ENCODE results near the gene SAE1.

Gene SAE1

DNA sequence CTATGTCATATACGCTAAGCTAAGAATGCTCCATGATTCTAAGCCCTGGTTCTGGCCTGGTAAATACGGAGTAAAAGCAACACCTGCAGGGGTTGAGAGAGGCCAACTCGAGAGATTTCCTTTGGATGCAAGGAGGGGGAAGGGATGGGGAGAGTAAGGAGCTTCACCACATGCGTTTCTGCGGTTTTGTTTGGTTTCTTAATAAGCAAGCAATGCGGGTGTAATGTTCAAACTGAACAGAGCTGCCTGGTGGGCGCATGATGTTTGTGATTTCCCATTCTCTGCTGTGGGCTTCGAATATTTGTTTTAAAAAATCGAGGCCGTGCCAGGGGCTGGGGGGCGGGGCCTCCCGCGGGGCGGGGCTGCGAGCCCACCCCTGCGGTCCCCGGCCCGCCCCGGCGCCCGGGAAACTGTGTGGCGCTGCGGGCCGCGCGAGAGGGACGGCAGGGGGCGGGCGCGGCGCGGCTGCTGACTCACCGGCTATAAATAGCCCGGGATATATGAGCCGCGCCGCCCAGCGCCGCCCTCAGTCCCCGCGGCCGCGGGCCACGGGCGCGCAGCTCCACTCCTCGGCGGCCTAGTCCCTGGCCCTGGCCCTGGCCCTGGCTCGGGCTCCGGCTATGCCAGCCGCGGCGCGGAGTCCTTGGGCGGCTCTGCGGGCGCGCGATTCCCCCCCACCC is 95.3 kb downstream of the SAE1 start:
- DNase-seq (ENCODE audit: low read depth): peak; percentile 89
- TF ChIP-seq, protein P1, sequence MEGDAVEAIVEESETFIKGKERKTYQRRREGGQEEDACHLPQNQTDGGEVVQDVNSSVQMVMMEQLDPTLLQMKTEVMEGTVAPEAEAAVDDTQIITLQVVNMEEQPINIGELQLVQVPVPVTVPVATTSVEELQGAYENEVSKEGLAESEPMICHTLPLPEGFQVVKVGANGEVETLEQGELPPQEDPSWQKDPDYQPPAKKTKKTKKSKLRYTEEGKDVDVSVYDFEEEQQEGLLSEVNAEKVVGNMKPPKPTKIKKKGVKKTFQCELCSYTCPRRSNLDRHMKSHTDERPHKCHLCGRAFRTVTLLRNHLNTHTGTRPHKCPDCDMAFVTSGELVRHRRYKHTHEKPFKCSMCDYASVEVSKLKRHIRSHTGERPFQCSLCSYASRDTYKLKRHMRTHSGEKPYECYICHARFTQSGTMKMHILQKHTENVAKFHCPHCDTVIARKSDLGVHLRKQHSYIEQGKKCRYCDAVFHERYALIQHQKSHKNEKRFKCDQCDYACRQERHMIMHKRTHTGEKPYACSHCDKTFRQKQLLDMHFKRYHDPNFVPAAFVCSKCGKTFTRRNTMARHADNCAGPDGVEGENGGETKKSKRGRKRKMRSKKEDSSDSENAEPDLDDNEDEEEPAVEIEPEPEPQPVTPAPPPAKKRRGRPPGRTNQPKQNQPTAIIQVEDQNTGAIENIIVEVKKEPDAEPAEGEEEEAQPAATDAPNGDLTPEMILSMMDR (IDR thresholded peaks at IDR 0.05; ENCODE audit: low read length, missing control alignments): no peak
- peak overlapping the region; percentile 98 for H3K4me3 ChIP-seq (replicated peaks; ENCODE audit: low read depth, low read length)

DNA sequence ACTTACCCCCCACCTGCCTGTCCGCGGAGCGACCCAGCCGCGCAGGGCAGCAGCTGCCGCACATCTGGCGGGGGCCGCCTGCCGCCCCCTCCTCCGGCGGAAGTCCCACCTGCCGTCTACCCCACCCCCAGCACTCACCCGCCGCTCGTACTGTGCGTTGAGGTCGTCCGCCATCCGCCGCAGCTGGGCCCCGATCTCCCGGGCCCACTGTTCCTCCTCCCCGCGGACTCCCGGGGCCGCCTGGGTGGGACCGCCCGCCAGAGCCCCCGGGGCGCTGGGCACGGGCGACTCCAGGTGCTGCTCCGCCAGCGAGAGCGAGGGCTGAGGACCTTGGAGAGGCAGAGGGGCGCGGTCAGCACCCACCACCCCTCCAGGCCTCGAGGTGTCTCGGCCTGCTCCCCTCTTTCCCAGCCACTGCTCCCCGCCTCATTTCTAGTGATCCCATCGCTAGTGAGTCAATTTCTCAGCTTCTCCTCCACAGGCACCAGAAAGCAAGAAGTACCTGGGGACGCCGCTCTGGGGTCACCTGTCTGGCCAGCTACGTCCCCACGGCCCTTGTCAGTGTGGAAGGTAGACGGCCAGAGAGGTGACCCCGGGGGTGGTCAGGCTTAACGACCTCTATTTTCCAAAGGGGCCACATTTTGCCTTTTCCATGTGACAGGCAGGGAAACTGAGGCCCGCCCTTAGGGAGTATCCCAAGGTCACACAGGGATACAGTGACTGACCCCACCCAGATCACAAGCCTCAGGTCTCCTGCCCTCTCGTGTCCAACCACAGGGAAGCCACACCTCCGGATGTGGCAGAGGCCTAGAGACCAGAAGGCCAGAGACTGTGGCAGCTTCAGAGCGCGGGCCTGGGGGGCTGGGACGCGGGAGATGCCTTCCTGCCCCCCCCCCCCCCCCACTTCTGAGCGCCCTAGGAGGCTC is 96.1 kb downstream of the SAE1 start:
- peak overlapping the region; percentile 98 for H3K4me3 ChIP-seq (replicated peaks; ENCODE audit: low read depth, low read length)
- peak; percentile 68 for DNase-seq (ENCODE audit: low read depth)
- TF ChIP-seq, protein P1 (IDR thresholded peaks at IDR 0.05; ENCODE audit: low read length, missing control alignments): no peak

DNA sequence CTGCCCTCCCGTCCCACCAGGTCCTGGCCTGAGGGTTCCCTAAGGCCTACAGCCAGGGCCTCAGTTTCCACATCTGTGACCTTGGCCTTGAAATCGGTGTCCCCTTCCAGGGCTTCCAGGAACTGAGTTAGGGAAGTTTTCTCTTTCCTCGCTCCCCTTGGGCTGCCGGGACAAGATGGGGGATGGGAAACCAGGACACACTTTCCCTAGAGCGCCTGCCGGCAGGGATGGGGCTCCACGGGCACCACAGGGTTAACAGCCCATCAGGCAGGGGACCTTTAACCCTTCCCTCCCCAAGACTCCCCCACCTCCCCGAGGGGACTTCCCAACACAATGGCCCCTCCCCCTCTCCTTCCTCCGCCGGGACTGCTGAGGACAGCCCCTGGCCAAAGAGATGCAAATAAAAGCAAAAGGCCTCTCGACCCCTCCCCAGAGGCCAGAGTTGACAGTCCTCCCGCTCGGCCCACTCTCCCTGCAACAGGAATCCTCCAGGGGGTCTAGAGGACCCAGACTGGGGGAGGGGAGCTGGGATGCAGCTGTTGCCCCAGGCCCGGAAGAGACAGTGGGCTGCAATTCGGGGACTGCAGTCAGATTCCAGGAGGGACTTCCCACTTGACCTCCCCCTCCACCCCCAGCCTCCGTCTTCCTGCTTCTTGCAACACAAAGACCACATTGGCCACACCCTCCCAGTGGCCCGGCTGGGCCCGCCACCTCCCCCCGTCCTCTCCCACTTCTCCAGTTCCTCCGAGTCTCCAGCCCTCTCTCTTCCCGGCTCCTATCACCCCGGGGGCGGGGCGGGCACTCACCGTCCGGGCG is 96.9 kb downstream of the SAE1 start:
- peak overlapping the region; percentile 98 for H3K4me3 ChIP-seq (replicated peaks; ENCODE audit: low read depth, low read length)
- DNase-seq (ENCODE audit: low read depth): peak; percentile 98
- TF ChIP-seq, protein P1 (IDR thresholded peaks at IDR 0.05; ENCODE audit: low read length, missing control alignments): no peak

DNA sequence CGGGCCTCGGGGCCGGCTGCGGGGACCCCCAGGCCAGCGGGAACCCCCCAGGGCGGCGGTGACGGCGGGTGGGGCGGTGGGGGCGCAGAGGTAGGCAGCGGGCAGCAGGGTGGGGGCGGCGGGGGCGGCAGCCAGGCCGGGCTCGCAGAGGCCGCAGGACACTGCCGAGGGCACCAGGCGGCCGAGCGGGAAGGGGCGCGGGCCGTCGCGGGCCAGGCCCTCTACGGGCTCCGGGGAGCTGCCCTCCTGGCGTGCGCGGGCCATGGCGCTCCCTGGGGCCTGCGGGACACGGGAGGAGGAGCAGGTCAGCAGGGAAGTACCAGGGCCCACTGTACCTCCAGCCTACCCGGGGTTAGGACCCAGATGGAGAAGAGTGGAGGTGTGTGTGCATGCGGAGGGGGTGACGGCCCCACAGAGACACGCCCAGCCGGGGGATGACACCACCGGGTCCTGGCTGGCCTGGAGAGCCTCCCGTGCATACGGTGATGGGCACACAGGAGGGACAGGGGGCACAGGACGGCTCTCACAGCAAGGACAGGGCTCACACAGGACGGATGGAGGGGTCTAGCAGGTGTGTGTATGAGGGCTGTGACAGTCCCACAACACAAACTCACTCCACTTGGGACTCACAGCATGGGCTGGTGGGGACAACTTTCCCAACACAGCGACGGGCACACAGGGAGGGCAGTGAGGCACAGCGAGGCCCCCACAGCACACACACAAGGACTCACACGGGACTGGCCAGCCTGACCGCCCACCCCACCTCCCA is 97.7 kb downstream of the SAE1 start:
- no peak for DNase-seq (ENCODE audit: low read depth)
- TF ChIP-seq, protein P1 (IDR thresholded peaks at IDR 0.05; ENCODE audit: low read length, missing control alignments): no peak
- H3K4me3 ChIP-seq (replicated peaks; ENCODE audit: low read depth, low read length): peak overlapping the region; percentile 98

GRCh38 chr19:47228937-47229675 is 98.5 kb downstream of the SAE1 start:
- TF ChIP-seq, protein P1 (IDR thresholded peaks at IDR 0.05; ENCODE audit: low read length, missing control alignments): no peak
- H3K4me3 ChIP-seq (replicated peaks; ENCODE audit: low read depth, low read length): peak overlapping the region; percentile 98
- DNase-seq (ENCODE audit: low read depth): peak; percentile 43

Data from fibroblast of pulmonary artery (primary cell).